IMR-90 (cell line): ENCODE data around the gene PRLR. TPM values are rescaled to one million over a fixed set of nuclear protein-coding genes. Genes with fewer than 3 reads are reported as not detected.

Experiments used
- ATAC-seq: fragments of 200-7000 bp; cut with Tn5 transposase; 2 replicates; pipeline ENCODE4 v1.9.1; 2020; ENCODE audit warnings: low read depth, mild to moderate bottlenecking, moderate library complexity
- BruUV-seq: library from RNA; stranded (reverse); fragments of 400-500 nt; replicated peaks from 2 replicates; lab custom pipeline; 2021; lab: Mats Ljungman, UMichigan
- CTCF ChIA-PET: fragments of 300-600 bp; formaldehyde crosslinking; extraction: SDS; loops from one replicate; lab custom pipeline; 2021; ENCODE audit warnings: antibody characterized with exemption; lab: Yijun Ruan, JAX
- POLR2A ChIA-PET: fragments of 300-600 bp; sonication (Branson Sonifier 250); formaldehyde crosslinking; loops from one replicate; lab custom pipeline; 2022; ENCODE audit warnings: antibody characterized with exemption; ENCODE audit not compliant: unreplicated experiment; lab: Charles Lee
- DNase-seq: peaks from one replicate; pipeline ENCODE4 v3.0.0; 2013
- H2AFZ ChIP-seq: replicated peaks from 2 replicates; pipeline ENCODE3; 2013; ENCODE audit warnings: low read length, mild to moderate bottlenecking; ENCODE audit not compliant: poor library complexity
- H2AK5ac ChIP-seq: 2 replicates; pipeline ENCODE4 v1.6.1; 2013; ENCODE audit warnings: low read depth, low read length, inconsistent platforms
- H2AK9ac ChIP-seq: replicated peaks from 2 replicates; pipeline ENCODE3; 2013; ENCODE audit warnings: mild to moderate bottlenecking, low read depth, low read length, moderate library complexity; ENCODE audit not compliant: poor library complexity
- H2BK120ac ChIP-seq: 2 replicates; pipeline ENCODE4 v1.6.1; 2013; ENCODE audit warnings: low read depth, low read length, inconsistent platforms
- H2BK15ac ChIP-seq: 3 replicates; pipeline ENCODE4 v1.6.1; 2013; ENCODE audit warnings: low read depth, low read length, inconsistent platforms
- H2BK20ac ChIP-seq: 2 replicates; pipeline ENCODE4 v1.6.1; 2013; ENCODE audit warnings: low read depth, mild to moderate bottlenecking, inconsistent platforms, low read length, moderate library complexity
- H2BK5ac ChIP-seq: 2 replicates; pipeline ENCODE4 v1.6.1; 2013; ENCODE audit warnings: mild to moderate bottlenecking, low read depth, low read length, inconsistent platforms; ENCODE audit not compliant: poor library complexity, severe bottlenecking
- H3K14ac ChIP-seq: replicated peaks from 2 replicates; pipeline ENCODE4 v1.6.1; 2013; ENCODE audit warnings: low read depth, low read length, inconsistent platforms
- H3K18ac ChIP-seq: 2 replicates; pipeline ENCODE4 v1.6.1; 2013; ENCODE audit warnings: low read depth, low read length, control low read depth
- H3K23ac ChIP-seq: 2 replicates; pipeline ENCODE4 v1.6.1; 2013; ENCODE audit warnings: low read depth, low read length, inconsistent platforms
- H3K27ac ChIP-seq: 2 replicates; pipeline ENCODE4 v1.5.1; 2013; ENCODE audit warnings: mild to moderate bottlenecking, control low read depth, low read length; ENCODE audit not compliant: insufficient read depth
- H3K27me3 ChIP-seq: 2 replicates; pipeline ENCODE4 v1.6.1; 2013; ENCODE audit warnings: low read length; ENCODE audit not compliant: control insufficient read depth, insufficient read depth
- H3K36me3 ChIP-seq: 2 replicates; pipeline ENCODE4 v1.6.1; 2013; ENCODE audit warnings: low read length, mixed read lengths; ENCODE audit not compliant: control insufficient read depth, insufficient read depth
- H3K4ac ChIP-seq: 2 replicates; pipeline ENCODE4 v1.6.1; 2013; ENCODE audit warnings: low read depth, low read length, inconsistent platforms
- H3K4me1 ChIP-seq: 2 replicates; pipeline ENCODE4 v1.6.1; 2013; ENCODE audit warnings: low read length, mixed read lengths; ENCODE audit not compliant: control insufficient read depth, insufficient read depth
- H3K4me2 ChIP-seq: 2 replicates; pipeline ENCODE4 v1.6.1; 2013; ENCODE audit warnings: low read depth, mild to moderate bottlenecking, control low read depth, low read length, moderate library complexity
- H3K4me3 ChIP-seq: 2 replicates; pipeline ENCODE4 v1.5.1; 2013; ENCODE audit warnings: low read depth, mild to moderate bottlenecking, control low read depth, low read length, moderate library complexity; ENCODE audit not compliant: insufficient read depth
- H3K56ac ChIP-seq: 2 replicates; pipeline ENCODE4 v1.6.1; 2013; ENCODE audit warnings: low read length, inconsistent platforms; ENCODE audit not compliant: insufficient read depth; ENCODE audit errors: extremely low read depth
- H3K79me1 ChIP-seq, 2 experiments: 2 replicates each; pipeline ENCODE4 v1.6.1; 2013; ENCODE audit warnings: low read length in 2 of 2, inconsistent platforms in 1 of 2, low read depth in 1 of 2
- H3K9ac ChIP-seq: 2 replicates; pipeline ENCODE4 v1.6.1; 2013; ENCODE audit warnings: low read depth, low read length, control low read depth
- H3K9me1 ChIP-seq: 2 replicates; pipeline ENCODE4 v1.6.1; 2013; ENCODE audit warnings: low read length, inconsistent platforms; ENCODE audit not compliant: insufficient read depth
- H3K9me3 ChIP-seq: 2 replicates; pipeline ENCODE4 v1.6.1; 2013; ENCODE audit warnings: low read length; ENCODE audit not compliant: control insufficient read depth, insufficient read depth
- H4K20me1 ChIP-seq: 2 replicates; pipeline ENCODE4 v1.6.1; 2013; ENCODE audit warnings: low read length, inconsistent platforms; ENCODE audit not compliant: insufficient read depth
- H4K5ac ChIP-seq: 2 replicates; pipeline ENCODE4 v1.6.1; 2013; ENCODE audit warnings: mild to moderate bottlenecking, low read depth, low read length, control low read depth
- H4K8ac ChIP-seq, 2 experiments: 2 replicates each; pipeline ENCODE4 v1.6.1; 2013; ENCODE audit warnings: low read depth in 2 of 2, low read length in 2 of 2, control low read depth in 1 of 2, inconsistent platforms in 1 of 2
- H4K91ac ChIP-seq: 2 replicates; pipeline ENCODE4 v1.6.1; 2013; ENCODE audit warnings: low read depth, low read length, inconsistent platforms; ENCODE audit not compliant: insufficient read depth
- CEBPB ChIP-seq: IDR thresholded peaks from 2 replicates; pipeline ENCODE4 v1.6.1; 2012; ENCODE audit warnings: low read depth, low read length, improper control_type of control experiment
- CTCF ChIP-seq: conservative IDR thresholded peaks from 2 replicates; pipeline ENCODE4 v1.5.1; 2012; ENCODE audit warnings: mild to moderate bottlenecking, low read depth, low read length, improper control_type of control experiment
- ELK1 ChIP-seq: fragments of 150-350 bp; IDR thresholded peaks from 2 replicates; pipeline ENCODE4 v1.6.1; 2016; ENCODE audit warnings: low read depth, mild to moderate bottlenecking, low read length, moderate library complexity, borderline replicate concordance
- MXI1 ChIP-seq: IDR thresholded peaks from 2 replicates; pipeline ENCODE4 v1.6.1; 2012; ENCODE audit warnings: low read depth, mild to moderate bottlenecking, low read length, moderate library complexity, borderline replicate concordance
- RCOR1 ChIP-seq: IDR thresholded peaks from 2 replicates; pipeline ENCODE4 v1.6.1; 2012; ENCODE audit warnings: mild to moderate bottlenecking, low read length, improper control_type of control experiment; ENCODE audit not compliant: insufficient replicate concordance
- RFX5 ChIP-seq: IDR thresholded peaks from 2 replicates; pipeline ENCODE4 v1.8.0; 2012; ENCODE audit warnings: low read depth, mild to moderate bottlenecking, low read length, moderate library complexity
- WGBS, 2 experiments: methylation state at CpG; one replicate each; pipeline versions ENCODE4 v1.1.5 to v1.1.7; 2013; ENCODE audit warnings: missing lambda C conversion rate in 2 of 2; ENCODE audit not compliant: insufficient read length in 1 of 2; ENCODE audit errors: extremely low coverage in 2 of 2; 5-methylcytosine and 5-hydroxymethylcytosine counted together
- dilution Hi-C: fragments of 300-500 bp; cut with HindIII; formaldehyde crosslinking; loops from one replicate; pipeline ENCODE4 v1.14.3; 2018; ENCODE audit warnings: low sequenced_read_pairs; ENCODE audit not compliant: unreplicated experiment
- in situ Hi-C: fragments of 300-500 bp; cut with MboI; formaldehyde crosslinking; loops from 3 replicates; pipeline ENCODE4 v1.14.3; 2019; ENCODE audit warnings: low sequenced_read_pairs, inconsistent platforms, mixed read lengths
- intact Hi-C: fragments of 100-400 bp; cut with micrococcal nuclease; formaldehyde crosslinking; loops from 2 replicates; pipeline ENCODE4 v1.10.0; 2022
- polyA plus RNA-seq, 3 experiments: library from polyadenylated mRNA; depleted of rRNA; stranded (reverse); fragments of >200 nt; gene quantifications; 2 replicates each; pipeline ENCODE4 v1.2.3, GENCODE V29; 2012; ENCODE audit warnings: low replicate concordance in 1 of 3
- total RNA-seq: library from RNA; depleted of rRNA; stranded (reverse); fragments of >200 nt; gene quantifications from 2 replicates; pipeline ENCODE4 v1.2.3, GENCODE V29; 2012

PRLR gene
- total and polyA plus RNA-seq, 2 of the 4 experiments (the other 2 are of a cell fraction), result 0.24 to 0.54 TPM

GRCh38 chr5:35129921-35130485 is 100.3 kb downstream of the PRLR start:
- Histone ChIP-seq H3K79me1 (no peaks in the 10 kb centered on the region), H2BK5ac (peak overlapping the region; percentile 61), H3K27ac (peak overlapping the region; percentile 47; the same call in 1 of the 2 replicates), H3K9me1 (peaks cover 8% of the 10 kb centered on the region), H2AK9ac (peak overlapping the region; percentile 71), H3K23ac (no peak overlapping the region; the same call in 1 of the 2 replicates), H3K9me3 (no peaks in the 10 kb centered on the region), H3K4me3 (no peak overlapping the region), H3K56ac (no peak overlapping the region), H3K36me3 (no peaks in the 10 kb centered on the region), H3K4ac (peak overlapping the region; percentile 71), H3K14ac (peak overlapping the region; percentile 27; the same call in 1 of the 2 replicates), H3K9ac (no peak overlapping the region), H2BK120ac (peak overlapping the region; percentile 83), H2BK15ac (peak overlapping the region; percentile 88; the same call in 2 of the 3 replicates), H3K4me2 (no peak overlapping the region), H2BK20ac (peak overlapping the region; percentile 67; the same call in 1 of the 2 replicates), H2AK5ac (peak overlapping the region; percentile 67), H4K8ac (peak overlapping the region in 1 of 2 experiments; percentile 45; a peak in 2 of 4 replicates), H3K4me1 (peaks cover 13% of the 10 kb centered on the region), H3K27me3 (no peaks in the 10 kb centered on the region), H4K5ac (peak overlapping the region; percentile 49; the same call in 1 of the 2 replicates), H3K18ac (peak overlapping the region; percentile 76; the same call in 1 of the 2 replicates), H4K20me1 (no peaks in the 10 kb centered on the region), H4K91ac (peak overlapping the region; percentile 60), H2AFZ (peak overlapping the region; percentile 56)
- DNase-seq (peak; percentile 65), ATAC-seq (no peak)
- dilution Hi-C loops, result no loop called here
- CTCF ChIA-PET, result no interaction called here
- intact Hi-C loops, result no loop called here
- no peak for TF ChIP-seq CTCF
- TF ChIP-seq MXI1, result no peak
- no peak for TF ChIP-seq RFX5
- TF ChIP-seq RCOR1, result no peak
- peak; percentile 38; the same call in 1 of the 2 replicates for TF ChIP-seq CEBPB
- no peak for TF ChIP-seq ELK1
- WGBS, 2 experiments, result 43% methylated on average over 4 of the region's 7 CpGs; no CpG with 5 or more reads in 1 of the 2 experiments
- in situ Hi-C loops, result no loop called here
- POLR2A ChIA-PET, result interaction anchor here (0.6 kb wide), 1 partner anchor 186 kb away, joined by 4 read pairs; no protein-coding TSS in a partner anchor
- no TSS peak for BruUV-seq
